Measurements from ENCODE around the gene G3BP2. TPM values are rescaled to one million over a fixed set of nuclear protein-coding genes. Genes with fewer than 3 reads are reported as not detected.

The G3BP2 gene
- total RNA-seq, 4 donors from 2014 or later: 123 to 226 (median 132) TPM

GRCh38 chr4:75644095-75644494 lies 29.1 kb downstream of the G3BP2 start:
- ATAC-seq: no peak
- Histone ChIP-seq H3K27ac (no peak overlapping the region), H3K4me3 (no peak overlapping the region), H3K4me1 (no peaks in the 10 kb centered on the region), H3K36me3 (peaks cover 0 to 59% of the 10 kb centered on the region in 2 donors), H3K9me3 (no peaks in the 10 kb centered on the region), H3K27me3 (no peaks in the 10 kb centered on the region)
- in situ Hi-C loops (cut with MboI; ENCODE audit: low sequenced_read_pairs in 4 of 4): no loop called here
- intact Hi-C loops (cut with DNase I; ENCODE audit: low total_unique reads): no loop called here
- TF ChIP-seq CTCF (IDR thresholded peaks at IDR 0.05 in 4 of 5, conservative IDR thresholded peaks at IDR 0.05 in 1 of 5) (no peak), POLR2A (IDR thresholded peaks at IDR 0.05) (no peak)
- no peak for DNase-seq

DNA sequence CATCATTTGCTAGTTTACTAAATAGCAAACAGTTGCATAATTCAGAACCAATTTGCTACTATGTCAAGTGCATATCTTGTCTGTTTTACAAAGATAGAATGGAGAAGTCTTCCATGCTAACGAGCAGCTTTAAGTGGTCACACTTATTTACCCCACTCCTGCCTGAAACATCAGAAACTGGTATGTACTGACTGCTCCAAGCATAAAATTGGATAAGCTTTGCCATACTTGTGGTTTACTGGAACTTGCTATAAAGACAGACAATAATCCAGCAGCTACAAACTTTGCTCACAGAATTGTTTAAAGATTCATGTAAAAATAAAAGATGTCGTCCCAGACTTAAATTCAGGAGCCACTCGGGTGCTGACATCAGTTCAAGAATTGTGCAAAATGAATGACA lies 29.6 kb downstream of the G3BP2 start:
- TF ChIP-seq CTCF (IDR thresholded peaks at IDR 0.05 in 4 of 5, conservative IDR thresholded peaks at IDR 0.05 in 1 of 5): no peak
- no peak for TF ChIP-seq POLR2A (IDR thresholded peaks at IDR 0.05)
- intact Hi-C loops (cut with DNase I; ENCODE audit: low total_unique reads): no loop called here
- no peak overlapping the region for H3K4me3 ChIP-seq
- peaks cover 0 to 56% of the 10 kb centered on the region in 2 donors for H3K36me3 ChIP-seq
- H3K27ac ChIP-seq: no peak overlapping the region
- no peaks in the 10 kb centered on the region for H3K9me3 ChIP-seq
- no peaks in the 10 kb centered on the region for H3K4me1 ChIP-seq
- DNase-seq: no peak
- H3K27me3 ChIP-seq: no peaks in the 10 kb centered on the region
- ATAC-seq: no peak
- in situ Hi-C loops (cut with MboI; ENCODE audit: low sequenced_read_pairs in 4 of 4): no loop called here

GRCh38 chr4:75639124-75639695 lies 34.0 kb downstream of the G3BP2 start:
- Histone ChIP-seq H3K27ac (no peak overlapping the region), H3K4me1 (no peaks in the 10 kb centered on the region), H3K27me3 (no peaks in the 10 kb centered on the region), H3K4me3 (no peak overlapping the region), H3K36me3 (peaks cover 0 to 12% of the 10 kb centered on the region in 2 donors), H3K9me3 (no peaks in the 10 kb centered on the region)
- intact Hi-C loops (cut with DNase I; ENCODE audit: low total_unique reads): loop anchor here (10.0 kb wide), 1 partner anchor 206 kb away; no protein-coding TSS in a partner anchor
- DNase-seq (no peak), ATAC-seq (no peak)
- in situ Hi-C loops (cut with MboI; ENCODE audit: low sequenced_read_pairs in 4 of 4): no loop called here
- TF ChIP-seq CTCF (IDR thresholded peaks at IDR 0.05 in 4 of 5, conservative IDR thresholded peaks at IDR 0.05 in 1 of 5): no peak
- TF ChIP-seq POLR2A (IDR thresholded peaks at IDR 0.05): no peak

GRCh38 chr4:75637827-75638226 lies 35.4 kb downstream of the G3BP2 start:
- H3K27me3 ChIP-seq: no peaks in the 10 kb centered on the region
- intact Hi-C loops (cut with DNase I; ENCODE audit: low total_unique reads): loop anchor here (10.0 kb wide), 1 partner anchor 207 kb away; no protein-coding TSS in a partner anchor
- in situ Hi-C loops (cut with MboI; ENCODE audit: low sequenced_read_pairs in 4 of 4): no loop called here

More at GRCh38 chr4:75637827-75638226, 35.4 kb downstream of the G3BP2 start:
- H3K4me3 ChIP-seq: no peak overlapping the region
- H3K27ac ChIP-seq: no peak overlapping the region
- H3K36me3 ChIP-seq: peaks cover 0 to 4% of the 10 kb centered on the region in 2 donors
- H3K4me1 ChIP-seq: no peaks in the 10 kb centered on the region
- no peak for TF ChIP-seq POLR2A (IDR thresholded peaks at IDR 0.05)
- TF ChIP-seq CTCF (IDR thresholded peaks at IDR 0.05 in 4 of 5, conservative IDR thresholded peaks at IDR 0.05 in 1 of 5): no peak
- no peak for ATAC-seq
- no peak for DNase-seq
- H3K9me3 ChIP-seq: no peaks in the 10 kb centered on the region

Data from gastrocnemius medialis (tissue), 4 donors.